ENCODE measurements around the gene CLEC4D.

GRCh38 chr12:8549381-8549780, 36.1 kb downstream of the CLEC4D start:
- TF ChIP-seq MAX (IDR thresholded peaks at IDR 0.05) (no peak), EZH2 (IDR thresholded peaks at IDR 0.05) (no peak), CEBPB (IDR thresholded peaks at IDR 0.05; ENCODE audit: low read depth) (no peak), CTCF (IDR thresholded peaks at IDR 0.05 in 2 of 3, conservative IDR thresholded peaks at IDR 0.05 in 1 of 3; ENCODE audit: borderline replicate concordance in 1 of 3, insufficient read depth in 1 of 3, low read depth in 2 of 3, low read length in 2 of 3) (no peak), POLR2A (IDR thresholded peaks at IDR 0.05; ENCODE audit: borderline replicate concordance, extremely low read depth, insufficient read depth, insufficient read length) (no peak), SRF (IDR thresholded peaks at IDR 0.05; ENCODE audit: low read depth) (no peak)

All from HCT116 (cell line).